Head of caudate nucleus (tissue), 42 donors: ENCODE measurements around the gene C20orf141.
"Not testable (repeated sequence)": the region's sequence is repeated elsewhere in the genome, so short reads cannot be mapped to it uniquely, and the experiment has no call there.

ENCODE experiments used
- DNase-seq, 42 donors: peaks; one replicate each; pipeline versions ENCODE4 v3.0.0 to v3.0.0-alpha.2; 2020 to 2021; ENCODE audit warnings: mixed read lengths in 7 of 42
- intact Hi-C: fragments of 100-400 bp; cut with DNase I; formaldehyde crosslinking; loops from one replicate; pipeline ENCODE4 v1.15.0; 2022

C20orf141 gene

GRCh38 chr20:2798095-2798805, 16.5 kb upstream of the C20orf141 start:
- DNase-seq = peak in 1 of 42 donors; percentile 34
- intact Hi-C loops = no loop called here

GRCh38 chr20:2798814-2799213, 16.0 kb upstream of the C20orf141 start:
- DNase-seq = no peak
- intact Hi-C loops = no loop called here

DNA sequence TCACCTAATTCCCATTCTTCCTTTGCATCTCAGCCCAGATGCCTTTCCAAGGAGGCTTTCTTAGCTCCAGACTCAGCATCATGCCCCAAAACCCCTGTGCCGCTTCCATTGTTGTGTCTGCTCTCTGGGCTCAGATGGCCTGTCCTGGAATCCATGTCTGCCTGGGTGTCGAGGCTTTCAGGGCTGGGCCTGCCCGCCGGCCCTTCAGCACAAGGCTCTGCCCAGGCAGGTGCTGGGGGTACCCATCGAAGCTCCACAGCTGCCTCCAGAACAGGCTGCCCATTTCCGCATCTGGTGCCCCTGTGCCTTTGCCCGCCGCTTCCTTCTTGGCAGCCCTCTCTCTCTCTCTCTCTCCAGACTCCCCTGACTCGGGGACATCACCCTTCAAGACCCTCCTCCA, 15.5 kb upstream of the C20orf141 start:
- peak in 1 of 42 donors; percentile 29 for DNase-seq
- intact Hi-C loops = no loop called here

- peak in 1 of 42 donors; percentile 42 for DNase-seq
- intact Hi-C loops = no loop called here
Measured at GRCh38 chr20:2799688-2800520, 14.9 kb upstream of the C20orf141 start.

- peak in 1 of 42 donors; percentile 33 for DNase-seq
- intact Hi-C loops = no loop called here
Measured at GRCh38 chr20:2800521-2801285, 14.1 kb upstream of the C20orf141 start, which contains the start of gene CPXM1. Gene CPXM1, minus strand, starts transcription at chr20:2800627. Its CDS starts 55 bp downstream, at chr20:2800572.

DNA sequence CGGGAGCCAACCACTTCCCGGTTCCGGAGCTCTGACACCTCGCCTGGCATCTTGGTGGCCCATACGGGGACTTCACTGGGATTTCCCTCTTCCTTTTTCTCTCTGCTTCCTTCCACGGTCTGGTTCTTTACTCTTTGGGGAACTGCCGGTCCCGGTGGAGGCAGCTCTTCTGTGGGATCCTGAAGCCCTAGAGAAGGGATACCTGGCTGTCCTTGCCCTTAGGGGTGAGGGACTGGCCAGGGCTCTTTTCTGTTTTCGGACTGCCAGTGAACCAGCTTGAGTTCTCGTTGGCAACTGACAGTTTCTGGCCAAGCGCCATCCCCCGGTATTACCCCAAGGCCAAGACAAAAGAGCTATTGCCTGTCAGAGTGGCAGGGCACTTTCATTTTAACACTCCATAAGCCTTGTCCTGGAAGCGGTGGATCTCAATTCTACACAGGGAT, 13.5 kb upstream of the C20orf141 start:
- peak in 1 of 42 donors; percentile 32 for DNase-seq
- intact Hi-C loops = no loop called here

DNA sequence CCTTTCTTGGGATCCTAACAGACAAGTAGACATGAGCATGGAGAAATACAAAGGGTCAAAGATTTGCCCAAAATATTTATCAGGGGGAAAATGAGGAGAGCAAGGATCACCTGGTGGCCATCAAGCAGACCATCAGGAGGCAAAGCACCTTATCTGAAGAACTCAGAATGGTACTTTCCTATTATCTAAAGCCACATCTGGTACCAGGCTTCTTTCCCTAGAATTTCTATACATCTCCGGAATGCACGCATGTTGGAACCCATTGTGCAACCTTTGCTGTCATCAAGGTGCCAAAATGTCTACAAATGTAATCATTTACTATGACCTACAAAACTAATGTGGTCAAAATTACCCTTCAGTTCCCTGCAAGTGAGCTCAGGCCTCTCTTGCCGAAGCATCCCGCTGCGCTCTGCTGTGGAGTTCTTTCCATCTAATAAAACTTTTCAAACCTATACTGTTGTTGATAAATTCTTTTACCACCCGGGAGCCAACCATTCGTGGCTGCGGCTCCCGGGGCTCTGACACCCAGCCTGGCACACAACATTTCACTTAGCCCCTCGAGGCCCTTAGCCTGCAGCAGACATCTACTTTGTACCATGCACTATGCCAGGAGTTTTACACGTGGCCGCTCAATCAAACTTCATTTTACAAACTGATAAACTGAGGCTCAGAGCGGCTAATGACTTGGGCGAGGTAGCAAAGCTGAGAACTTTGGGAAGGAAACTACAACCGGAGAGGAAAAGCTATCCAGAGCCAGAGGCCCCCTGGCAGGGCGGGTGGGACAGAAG, 10.6 kb upstream of the C20orf141 start:
- intact Hi-C loops = no loop called here
- DNase-seq = peak in 2 of 42 donors; percentile 9 to 18

- DNase-seq = peak in 25 of 42 donors; percentile 12 to 67 (median 31)
- intact Hi-C loops = no loop called here
Measured at GRCh38 chr20:2804852-2805688, 9.7 kb upstream of the C20orf141 start.

DNA sequence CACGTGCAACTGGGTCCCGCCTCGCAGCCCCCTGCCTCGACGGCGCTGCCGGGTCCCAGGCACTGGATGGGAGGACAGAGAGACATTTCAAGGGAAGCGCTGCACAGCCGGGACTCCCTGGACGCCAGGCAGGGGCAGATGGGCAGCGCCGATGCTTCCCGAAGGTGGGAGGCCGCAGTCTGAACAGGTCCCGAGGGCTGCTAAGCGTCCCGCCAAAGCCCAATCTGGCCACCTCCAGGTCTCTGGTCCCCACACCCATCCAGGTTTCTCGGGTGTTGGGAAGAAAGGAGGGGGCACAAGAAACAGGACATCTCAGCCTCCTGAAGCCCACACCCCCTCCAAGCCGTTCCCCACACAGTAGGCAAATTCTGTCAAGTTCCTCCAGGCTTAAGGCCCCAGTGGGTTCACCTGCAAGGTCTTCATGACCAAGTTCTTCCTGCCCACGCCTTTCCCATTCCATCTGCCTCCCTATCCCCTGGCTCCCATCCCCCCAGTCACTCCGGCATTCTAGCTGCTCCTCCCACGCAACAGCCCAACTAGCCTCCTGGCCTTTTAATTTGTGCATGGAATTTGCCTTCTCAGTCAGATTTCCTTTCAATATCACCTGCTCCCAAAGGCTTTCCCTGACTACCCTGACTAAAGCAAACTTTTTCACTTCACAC, 9.0 kb upstream of the C20orf141 start:
- intact Hi-C loops = no loop called here
- peak in 2 of 42 donors; percentile 14 to 23 for DNase-seq

DNA sequence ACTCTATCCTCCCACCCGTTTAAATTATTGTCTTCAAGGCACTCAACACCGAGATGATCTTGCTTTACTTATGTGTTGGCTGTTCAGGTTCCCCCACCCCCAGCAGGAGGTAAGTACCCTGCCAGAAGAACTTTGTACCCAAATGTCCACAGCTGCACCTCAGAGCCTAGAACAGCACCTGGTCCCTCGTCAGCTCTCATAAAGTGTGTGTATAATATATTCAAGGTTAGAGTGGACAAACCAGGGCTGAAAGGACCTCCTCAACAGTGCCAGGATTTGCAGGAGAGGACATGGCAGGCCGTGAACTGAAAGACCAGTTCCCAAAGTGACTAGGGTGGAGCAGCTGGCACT, 8.5 kb upstream of the C20orf141 start:
- intact Hi-C loops = no loop called here
- peak in 2 of 42 donors; percentile 9 to 28 for DNase-seq

DNA sequence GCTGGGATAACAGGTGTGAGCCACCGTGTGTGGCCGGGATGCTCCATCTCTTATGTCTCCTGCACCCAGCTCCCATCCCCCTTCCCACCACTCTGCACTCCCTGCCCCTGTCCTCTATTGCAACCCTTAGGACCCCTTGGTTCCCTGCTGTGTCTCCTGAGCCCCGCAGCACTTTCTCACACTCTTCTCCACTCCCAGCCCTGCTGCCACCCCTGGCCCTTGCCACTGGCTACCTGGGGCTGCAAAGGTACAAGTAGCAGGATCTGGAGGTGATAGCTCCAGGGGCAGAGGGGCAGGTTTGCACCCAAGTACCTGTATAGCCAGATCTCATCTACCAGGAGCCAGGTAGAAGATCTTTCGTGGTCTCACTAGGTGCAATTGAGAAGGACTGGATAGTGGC, 7.8 kb upstream of the C20orf141 start:
- peak in 2 of 42 donors; percentile 12 to 27 for DNase-seq

DNA sequence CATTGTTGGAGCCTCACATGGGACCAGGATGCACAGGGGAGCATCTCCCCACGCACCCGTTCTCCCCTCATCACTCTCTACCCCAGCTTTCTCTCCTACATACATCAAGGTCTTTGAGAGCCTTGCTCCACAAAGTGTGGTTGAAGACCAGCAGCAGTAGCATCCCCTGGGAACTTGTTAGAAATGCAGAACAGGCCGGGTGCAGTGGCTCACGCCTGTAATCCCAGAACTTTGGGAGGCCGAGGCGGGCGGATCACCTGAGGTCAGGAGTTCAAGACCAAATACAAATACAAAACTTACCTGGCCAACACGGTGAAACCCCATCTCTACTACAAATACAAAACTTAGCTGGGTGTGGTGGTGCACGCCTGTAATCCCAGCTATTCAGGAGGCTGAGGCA, 6.9 kb upstream of the C20orf141 start:
- DNase-seq = peak in 2 of 42 donors; percentile 13 to 27
- intact Hi-C loops = not testable (repeated sequence)

More for the DNA sequence above, 7.8 kb upstream of the C20orf141 start:
- intact Hi-C loops = no loop called here

- intact Hi-C loops = no loop called here
- no peak for DNase-seq
Measured at GRCh38 chr20:2809690-2810089, 5.1 kb upstream of the C20orf141 start.

DNA sequence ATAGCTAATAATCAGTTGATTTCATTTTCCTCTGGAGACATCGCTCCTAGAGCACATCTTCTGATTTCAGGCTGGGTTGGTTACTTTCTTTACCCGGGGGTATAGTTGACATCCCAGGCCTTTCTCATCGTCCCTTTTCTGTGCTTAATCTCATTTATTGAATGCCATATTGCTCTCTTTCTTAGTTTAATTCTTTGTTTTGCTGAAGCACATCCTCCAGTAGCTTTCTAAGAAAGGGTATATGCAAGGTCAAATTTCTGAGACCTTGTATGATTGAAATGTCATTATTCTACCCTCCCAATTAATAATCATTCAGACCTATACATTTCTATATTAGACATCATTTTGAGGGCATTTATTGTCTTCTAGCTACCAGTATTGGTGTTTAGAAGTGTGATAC, 2.6 kb upstream of the C20orf141 start:
- no peak for DNase-seq
- intact Hi-C loops = no loop called here

DNA sequence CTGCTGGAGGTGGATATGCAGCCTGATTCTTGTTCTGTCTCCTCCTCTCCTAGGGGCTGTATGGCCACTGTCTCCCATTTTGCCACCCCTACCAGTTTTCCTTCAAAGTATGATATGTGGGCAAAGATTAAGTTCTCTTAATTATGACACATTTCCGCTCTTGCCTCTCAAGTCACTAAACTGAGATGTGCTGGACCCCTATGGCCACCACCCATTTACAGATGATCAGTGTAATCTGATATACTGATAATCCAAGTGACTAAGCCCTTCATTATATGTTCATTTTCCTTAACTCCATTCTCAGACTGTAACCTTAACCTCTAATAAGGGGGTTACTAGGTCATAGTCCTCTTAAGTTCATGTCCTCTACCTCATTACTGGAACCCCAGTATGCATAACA, 711 bp upstream of the C20orf141 start:
- intact Hi-C loops = no loop called here

DNA sequence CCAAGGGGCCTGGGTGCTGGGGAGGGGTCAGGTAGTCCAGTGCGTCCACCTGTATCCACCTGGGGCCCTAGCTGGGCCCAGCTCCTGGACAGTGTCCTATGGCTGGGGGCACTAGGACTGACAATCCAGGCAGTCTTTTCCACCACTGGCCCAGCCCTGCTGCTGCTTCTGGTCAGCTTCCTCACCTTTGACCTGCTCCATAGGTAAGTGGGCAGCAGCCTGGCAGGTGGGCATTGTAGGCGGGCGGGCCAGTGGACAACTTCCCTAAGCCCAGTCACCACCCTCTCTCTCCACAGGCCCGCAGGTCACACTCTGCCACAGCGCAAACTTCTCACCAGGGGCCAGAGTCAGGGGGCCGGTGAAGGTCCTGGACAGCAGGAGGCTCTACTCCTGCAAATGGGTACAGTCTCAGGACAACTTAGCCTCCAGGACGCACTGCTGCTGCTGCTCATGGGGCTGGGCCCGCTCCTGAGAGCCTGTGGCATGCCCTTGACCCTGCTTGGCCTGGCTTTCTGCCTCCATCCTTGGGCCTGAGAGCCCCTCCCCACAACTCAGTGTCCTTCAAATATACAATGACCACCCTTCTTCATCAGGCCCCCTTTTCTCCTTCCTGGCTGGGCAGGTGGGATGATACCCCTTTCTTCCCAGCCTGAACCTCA, 584 bp downstream of the C20orf141 start:
- DNase-seq = peak in 1 of 42 donors; percentile 0
- intact Hi-C loops = no loop called here

More for the DNA sequence above, 711 bp upstream of the C20orf141 start:
- DNase-seq = no peak
